Measurements from ENCODE around the gene ATM. TPM values are rescaled to one million over a fixed set of nuclear protein-coding genes. Genes with fewer than 3 reads are reported as not detected.

Gene ATM, protein sequence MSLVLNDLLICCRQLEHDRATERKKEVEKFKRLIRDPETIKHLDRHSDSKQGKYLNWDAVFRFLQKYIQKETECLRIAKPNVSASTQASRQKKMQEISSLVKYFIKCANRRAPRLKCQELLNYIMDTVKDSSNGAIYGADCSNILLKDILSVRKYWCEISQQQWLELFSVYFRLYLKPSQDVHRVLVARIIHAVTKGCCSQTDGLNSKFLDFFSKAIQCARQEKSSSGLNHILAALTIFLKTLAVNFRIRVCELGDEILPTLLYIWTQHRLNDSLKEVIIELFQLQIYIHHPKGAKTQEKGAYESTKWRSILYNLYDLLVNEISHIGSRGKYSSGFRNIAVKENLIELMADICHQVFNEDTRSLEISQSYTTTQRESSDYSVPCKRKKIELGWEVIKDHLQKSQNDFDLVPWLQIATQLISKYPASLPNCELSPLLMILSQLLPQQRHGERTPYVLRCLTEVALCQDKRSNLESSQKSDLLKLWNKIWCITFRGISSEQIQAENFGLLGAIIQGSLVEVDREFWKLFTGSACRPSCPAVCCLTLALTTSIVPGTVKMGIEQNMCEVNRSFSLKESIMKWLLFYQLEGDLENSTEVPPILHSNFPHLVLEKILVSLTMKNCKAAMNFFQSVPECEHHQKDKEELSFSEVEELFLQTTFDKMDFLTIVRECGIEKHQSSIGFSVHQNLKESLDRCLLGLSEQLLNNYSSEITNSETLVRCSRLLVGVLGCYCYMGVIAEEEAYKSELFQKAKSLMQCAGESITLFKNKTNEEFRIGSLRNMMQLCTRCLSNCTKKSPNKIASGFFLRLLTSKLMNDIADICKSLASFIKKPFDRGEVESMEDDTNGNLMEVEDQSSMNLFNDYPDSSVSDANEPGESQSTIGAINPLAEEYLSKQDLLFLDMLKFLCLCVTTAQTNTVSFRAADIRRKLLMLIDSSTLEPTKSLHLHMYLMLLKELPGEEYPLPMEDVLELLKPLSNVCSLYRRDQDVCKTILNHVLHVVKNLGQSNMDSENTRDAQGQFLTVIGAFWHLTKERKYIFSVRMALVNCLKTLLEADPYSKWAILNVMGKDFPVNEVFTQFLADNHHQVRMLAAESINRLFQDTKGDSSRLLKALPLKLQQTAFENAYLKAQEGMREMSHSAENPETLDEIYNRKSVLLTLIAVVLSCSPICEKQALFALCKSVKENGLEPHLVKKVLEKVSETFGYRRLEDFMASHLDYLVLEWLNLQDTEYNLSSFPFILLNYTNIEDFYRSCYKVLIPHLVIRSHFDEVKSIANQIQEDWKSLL (N-terminal part only)
- total RNA-seq, result 125 and 153 TPM in 2 replicates

DNA sequence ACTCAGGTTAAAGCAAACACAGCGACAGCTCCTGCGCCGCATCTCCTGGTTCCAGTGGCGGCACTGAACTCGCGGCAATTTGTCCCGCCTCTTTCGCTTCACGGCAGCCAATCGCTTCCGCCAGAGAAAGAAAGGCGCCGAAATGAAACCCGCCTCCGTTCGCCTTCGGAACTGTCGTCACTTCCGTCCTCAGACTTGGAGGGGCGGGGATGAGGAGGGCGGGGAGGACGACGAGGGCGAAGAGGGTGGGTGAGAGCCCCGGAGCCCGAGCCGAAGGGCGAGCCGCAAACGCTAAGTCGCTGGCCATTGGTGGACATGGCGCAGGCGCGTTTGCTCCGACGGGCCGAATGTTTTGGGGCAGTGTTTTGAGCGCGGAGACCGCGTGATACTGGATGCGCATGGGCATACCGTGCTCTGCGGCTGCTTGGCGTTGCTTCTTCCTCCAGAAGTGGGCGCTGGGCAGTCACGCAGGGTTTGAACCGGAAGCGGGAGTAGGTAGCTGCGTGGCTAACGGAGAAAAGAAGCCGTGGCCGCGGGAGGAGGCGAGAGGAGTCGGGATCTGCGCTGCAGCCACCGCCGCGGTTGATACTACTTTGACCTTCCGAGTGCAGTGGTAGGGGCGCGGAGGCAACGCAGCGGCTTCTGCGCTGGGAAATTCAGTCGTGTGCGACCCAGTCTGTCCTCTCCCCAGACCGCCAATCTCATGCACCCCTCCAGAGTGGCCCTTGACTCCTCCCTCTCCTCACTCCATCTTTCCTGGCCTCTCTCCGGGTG, at the start of gene ATM, which contains the start of gene NPAT:
TSS of gene ATM (plus strand) at position 494 of the 774 bp plus-strand sequence. CDS start 4,558 bp downstream, outside the sequence.
TSS of gene NPAT (minus strand) at position 65 of the 774 bp plus-strand sequence. CDS start 102 bp downstream, outside the sequence.

Small RNAs within 50 kb of the gene (small RNA-seq; reads per million reads assigned to genes)
- gene RF00019, result not detected

Other genes with a start within 250 kb of the ATM start
- gene CUL5, start 214.2 kb upstream of the ATM start, total RNA-seq, result 48.8 and 52.5 TPM in 2 replicates
- 102 and 106 TPM in 2 replicates for gene ACAT1, start 101.5 kb upstream of the ATM start, total RNA-seq
- 22.7 and 28.9 TPM in 2 replicates for gene NPAT, start 429 bp upstream of the ATM start, total RNA-seq
- 0.65 and 1.5 TPM in 2 replicates for gene C11orf65, start 244.5 kb downstream of the ATM start, total RNA-seq

All from articular chondrocyte of knee joint (primary cell).